IMR-90 (cell line): ENCODE results near the gene ZNF506. TPM values are rescaled to one million over a fixed set of nuclear protein-coding genes. Genes with fewer than 3 reads are reported as not detected.

Experiments
- ATAC-seq: fragments of 200-7000 bp; cut with Tn5 transposase; 2 replicates; pipeline ENCODE4 v1.9.1; 2020; ENCODE audit warnings: low read depth, mild to moderate bottlenecking, moderate library complexity
- BruUV-seq: library from RNA; stranded (reverse); fragments of 400-500 nt; replicated peaks from 2 replicates; lab custom pipeline; 2021; lab: Mats Ljungman, UMichigan
- CTCF ChIA-PET: fragments of 300-600 bp; formaldehyde crosslinking; extraction: SDS; loops from one replicate; lab custom pipeline; 2021; ENCODE audit warnings: antibody characterized with exemption; lab: Yijun Ruan, JAX
- POLR2A ChIA-PET: fragments of 300-600 bp; sonication (Branson Sonifier 250); formaldehyde crosslinking; loops from one replicate; lab custom pipeline; 2022; ENCODE audit warnings: antibody characterized with exemption; ENCODE audit not compliant: unreplicated experiment; lab: Charles Lee
- DNase-seq: peaks from one replicate; pipeline ENCODE4 v3.0.0; 2013
- H2AFZ ChIP-seq: replicated peaks from 2 replicates; pipeline ENCODE3; 2013; ENCODE audit warnings: low read length, mild to moderate bottlenecking; ENCODE audit not compliant: poor library complexity
- H2AK5ac ChIP-seq: 2 replicates; pipeline ENCODE4 v1.6.1; 2013; ENCODE audit warnings: low read depth, low read length, inconsistent platforms
- H2AK9ac ChIP-seq: replicated peaks from 2 replicates; pipeline ENCODE3; 2013; ENCODE audit warnings: mild to moderate bottlenecking, low read depth, low read length, moderate library complexity; ENCODE audit not compliant: poor library complexity
- H2BK120ac ChIP-seq: 2 replicates; pipeline ENCODE4 v1.6.1; 2013; ENCODE audit warnings: low read depth, low read length, inconsistent platforms
- H2BK15ac ChIP-seq: 3 replicates; pipeline ENCODE4 v1.6.1; 2013; ENCODE audit warnings: low read depth, low read length, inconsistent platforms
- H2BK20ac ChIP-seq: 2 replicates; pipeline ENCODE4 v1.6.1; 2013; ENCODE audit warnings: low read depth, mild to moderate bottlenecking, inconsistent platforms, low read length, moderate library complexity
- H2BK5ac ChIP-seq: 2 replicates; pipeline ENCODE4 v1.6.1; 2013; ENCODE audit warnings: mild to moderate bottlenecking, low read depth, low read length, inconsistent platforms; ENCODE audit not compliant: poor library complexity, severe bottlenecking
- H3K14ac ChIP-seq: replicated peaks from 2 replicates; pipeline ENCODE4 v1.6.1; 2013; ENCODE audit warnings: low read depth, low read length, inconsistent platforms
- H3K18ac ChIP-seq: 2 replicates; pipeline ENCODE4 v1.6.1; 2013; ENCODE audit warnings: low read depth, low read length, control low read depth
- H3K23ac ChIP-seq: 2 replicates; pipeline ENCODE4 v1.6.1; 2013; ENCODE audit warnings: low read depth, low read length, inconsistent platforms
- H3K27ac ChIP-seq: 2 replicates; pipeline ENCODE4 v1.5.1; 2013; ENCODE audit warnings: mild to moderate bottlenecking, control low read depth, low read length; ENCODE audit not compliant: insufficient read depth
- H3K27me3 ChIP-seq: 2 replicates; pipeline ENCODE4 v1.6.1; 2013; ENCODE audit warnings: low read length; ENCODE audit not compliant: control insufficient read depth, insufficient read depth
- H3K36me3 ChIP-seq: 2 replicates; pipeline ENCODE4 v1.6.1; 2013; ENCODE audit warnings: low read length, mixed read lengths; ENCODE audit not compliant: control insufficient read depth, insufficient read depth
- H3K4ac ChIP-seq: 2 replicates; pipeline ENCODE4 v1.6.1; 2013; ENCODE audit warnings: low read depth, low read length, inconsistent platforms
- H3K4me1 ChIP-seq: 2 replicates; pipeline ENCODE4 v1.6.1; 2013; ENCODE audit warnings: low read length, mixed read lengths; ENCODE audit not compliant: control insufficient read depth, insufficient read depth
- H3K4me2 ChIP-seq: 2 replicates; pipeline ENCODE4 v1.6.1; 2013; ENCODE audit warnings: low read depth, mild to moderate bottlenecking, control low read depth, low read length, moderate library complexity
- H3K4me3 ChIP-seq: 2 replicates; pipeline ENCODE4 v1.5.1; 2013; ENCODE audit warnings: low read depth, mild to moderate bottlenecking, control low read depth, low read length, moderate library complexity; ENCODE audit not compliant: insufficient read depth
- H3K56ac ChIP-seq: 2 replicates; pipeline ENCODE4 v1.6.1; 2013; ENCODE audit warnings: low read length, inconsistent platforms; ENCODE audit not compliant: insufficient read depth; ENCODE audit errors: extremely low read depth
- H3K79me1 ChIP-seq, 2 experiments: 2 replicates each; pipeline ENCODE4 v1.6.1; 2013; ENCODE audit warnings: low read length in 2 of 2, inconsistent platforms in 1 of 2, low read depth in 1 of 2
- H3K9ac ChIP-seq: 2 replicates; pipeline ENCODE4 v1.6.1; 2013; ENCODE audit warnings: low read depth, low read length, control low read depth
- H3K9me1 ChIP-seq: 2 replicates; pipeline ENCODE4 v1.6.1; 2013; ENCODE audit warnings: low read length, inconsistent platforms; ENCODE audit not compliant: insufficient read depth
- H3K9me3 ChIP-seq: 2 replicates; pipeline ENCODE4 v1.6.1; 2013; ENCODE audit warnings: low read length; ENCODE audit not compliant: control insufficient read depth, insufficient read depth
- H4K20me1 ChIP-seq: 2 replicates; pipeline ENCODE4 v1.6.1; 2013; ENCODE audit warnings: low read length, inconsistent platforms; ENCODE audit not compliant: insufficient read depth
- H4K5ac ChIP-seq: 2 replicates; pipeline ENCODE4 v1.6.1; 2013; ENCODE audit warnings: mild to moderate bottlenecking, low read depth, low read length, control low read depth
- H4K8ac ChIP-seq, 2 experiments: 2 replicates each; pipeline ENCODE4 v1.6.1; 2013; ENCODE audit warnings: low read depth in 2 of 2, low read length in 2 of 2, control low read depth in 1 of 2, inconsistent platforms in 1 of 2
- H4K91ac ChIP-seq: 2 replicates; pipeline ENCODE4 v1.6.1; 2013; ENCODE audit warnings: low read depth, low read length, inconsistent platforms; ENCODE audit not compliant: insufficient read depth
- FOS ChIP-seq: fragments of 150-350 bp; IDR thresholded peaks from 2 replicates; pipeline ENCODE4 v1.6.1; 2016; ENCODE audit warnings: low read depth, low read length
- MAZ ChIP-seq: IDR thresholded peaks from 2 replicates; pipeline ENCODE4 v1.6.1; 2012; ENCODE audit warnings: low read depth, mild to moderate bottlenecking, low read length, improper control_type of control experiment, moderate library complexity, borderline replicate concordance
- MXI1 ChIP-seq: IDR thresholded peaks from 2 replicates; pipeline ENCODE4 v1.6.1; 2012; ENCODE audit warnings: low read depth, mild to moderate bottlenecking, low read length, moderate library complexity, borderline replicate concordance
- NFE2L2 ChIP-seq: fragments of 150-350 bp; IDR thresholded peaks from 2 replicates; pipeline ENCODE4 v1.6.1; 2016; ENCODE audit warnings: low read depth, mild to moderate bottlenecking, low read length
- RAD21 ChIP-seq: IDR thresholded peaks from 2 replicates; pipeline ENCODE4 v1.6.1; 2012; ENCODE audit warnings: low read length, improper control_type of control experiment
- RCOR1 ChIP-seq: IDR thresholded peaks from 2 replicates; pipeline ENCODE4 v1.6.1; 2012; ENCODE audit warnings: mild to moderate bottlenecking, low read length, improper control_type of control experiment; ENCODE audit not compliant: insufficient replicate concordance
- RFX5 ChIP-seq: IDR thresholded peaks from 2 replicates; pipeline ENCODE4 v1.8.0; 2012; ENCODE audit warnings: low read depth, mild to moderate bottlenecking, low read length, moderate library complexity
- SMC3 ChIP-seq: fragments of 150-350 bp; IDR thresholded peaks from 2 replicates; pipeline ENCODE4 v1.6.1; 2016; ENCODE audit warnings: low read depth, mild to moderate bottlenecking, antibody characterized with exemption, low read length, moderate library complexity
- USF2 ChIP-seq: fragments of 150-350 bp; IDR thresholded peaks from 2 replicates; pipeline ENCODE4 v1.6.1; 2017; ENCODE audit warnings: mild to moderate bottlenecking, antibody characterized with exemption, low read length, low read depth
- WGBS, 2 experiments: methylation state at CpG; one replicate each; pipeline versions ENCODE4 v1.1.5 to v1.1.7; 2013; ENCODE audit warnings: missing lambda C conversion rate in 2 of 2; ENCODE audit not compliant: insufficient read length in 1 of 2; ENCODE audit errors: extremely low coverage in 2 of 2; 5-methylcytosine and 5-hydroxymethylcytosine counted together
- dilution Hi-C: fragments of 300-500 bp; cut with HindIII; formaldehyde crosslinking; loops from one replicate; pipeline ENCODE4 v1.14.3; 2018; ENCODE audit warnings: low sequenced_read_pairs; ENCODE audit not compliant: unreplicated experiment
- in situ Hi-C: fragments of 300-500 bp; cut with MboI; formaldehyde crosslinking; loops from 3 replicates; pipeline ENCODE4 v1.14.3; 2019; ENCODE audit warnings: low sequenced_read_pairs, inconsistent platforms, mixed read lengths
- intact Hi-C: fragments of 100-400 bp; cut with micrococcal nuclease; formaldehyde crosslinking; loops from 2 replicates; pipeline ENCODE4 v1.10.0; 2022
- polyA plus RNA-seq, 3 experiments: library from polyadenylated mRNA; depleted of rRNA; stranded (reverse); fragments of >200 nt; gene quantifications; 2 replicates each; pipeline ENCODE4 v1.2.3, GENCODE V29; 2012; ENCODE audit warnings: low replicate concordance in 1 of 3
- total RNA-seq: library from RNA; depleted of rRNA; stranded (reverse); fragments of >200 nt; gene quantifications from 2 replicates; pipeline ENCODE4 v1.2.3, GENCODE V29; 2012
- TF ChIP-seq, protein P1 (sequence below): conservative IDR thresholded peaks from 2 replicates; pipeline ENCODE4 v1.5.1; 2012; ENCODE audit warnings: mild to moderate bottlenecking, low read depth, low read length, improper control_type of control experiment
- TF ChIP-seq, protein P2 (sequence below): fragments of 150-350 bp; IDR thresholded peaks from 2 replicates; pipeline ENCODE4 v1.6.1; 2016; ENCODE audit warnings: low read depth, mild to moderate bottlenecking, low read length, moderate library complexity, borderline replicate concordance

The ZNF506 gene
- total and polyA plus RNA-seq, 2 of the 4 experiments (the other 2 are of a cell fraction), result 2.4 to 6.1 TPM

GRCh38 chr19:19744641-19745040, 76.9 kb downstream of the ZNF506 start:
- intact Hi-C loops (no loop called here), dilution Hi-C loops (no loop called here), in situ Hi-C loops (no loop called here)
- Histone ChIP-seq H3K14ac (no peak overlapping the region), H4K20me1 (no peaks in the 10 kb centered on the region), H2BK15ac (no peak overlapping the region), H3K9me1 (no peaks in the 10 kb centered on the region), H2BK20ac (no peak overlapping the region), H3K9ac (no peak overlapping the region), H4K5ac (no peak overlapping the region), H3K36me3 (no peaks in the 10 kb centered on the region), H3K23ac (no peak overlapping the region), H2BK120ac (no peak overlapping the region), H2BK5ac (no peak overlapping the region), H2AK9ac (no peak overlapping the region), H3K4ac (no peak overlapping the region), H3K9me3 (peaks cover 35% of the 10 kb centered on the region), H4K91ac (no peak overlapping the region), H3K4me3 (no peak overlapping the region), H3K27me3 (no peaks in the 10 kb centered on the region), H3K18ac (no peak overlapping the region), H4K8ac (no peak overlapping the region), H3K4me1 (no peaks in the 10 kb centered on the region), H2AK5ac (no peak overlapping the region), H3K56ac (no peak overlapping the region), H3K27ac (no peak overlapping the region), H3K79me1 (no peaks in the 10 kb centered on the region), H3K4me2 (no peak overlapping the region), H2AFZ (no peak overlapping the region)
- WGBS, 2 experiments, result 75% methylated on average over 14 of the region's 17 CpGs; no CpG with 5 or more reads in 1 of the 2 experiments
- no peak for TF ChIP-seq RCOR1
- TF ChIP-seq, protein P1, sequence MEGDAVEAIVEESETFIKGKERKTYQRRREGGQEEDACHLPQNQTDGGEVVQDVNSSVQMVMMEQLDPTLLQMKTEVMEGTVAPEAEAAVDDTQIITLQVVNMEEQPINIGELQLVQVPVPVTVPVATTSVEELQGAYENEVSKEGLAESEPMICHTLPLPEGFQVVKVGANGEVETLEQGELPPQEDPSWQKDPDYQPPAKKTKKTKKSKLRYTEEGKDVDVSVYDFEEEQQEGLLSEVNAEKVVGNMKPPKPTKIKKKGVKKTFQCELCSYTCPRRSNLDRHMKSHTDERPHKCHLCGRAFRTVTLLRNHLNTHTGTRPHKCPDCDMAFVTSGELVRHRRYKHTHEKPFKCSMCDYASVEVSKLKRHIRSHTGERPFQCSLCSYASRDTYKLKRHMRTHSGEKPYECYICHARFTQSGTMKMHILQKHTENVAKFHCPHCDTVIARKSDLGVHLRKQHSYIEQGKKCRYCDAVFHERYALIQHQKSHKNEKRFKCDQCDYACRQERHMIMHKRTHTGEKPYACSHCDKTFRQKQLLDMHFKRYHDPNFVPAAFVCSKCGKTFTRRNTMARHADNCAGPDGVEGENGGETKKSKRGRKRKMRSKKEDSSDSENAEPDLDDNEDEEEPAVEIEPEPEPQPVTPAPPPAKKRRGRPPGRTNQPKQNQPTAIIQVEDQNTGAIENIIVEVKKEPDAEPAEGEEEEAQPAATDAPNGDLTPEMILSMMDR, result no peak
- TF ChIP-seq MXI1, result no peak
- no peak for TF ChIP-seq RAD21
- TF ChIP-seq, protein P2, sequence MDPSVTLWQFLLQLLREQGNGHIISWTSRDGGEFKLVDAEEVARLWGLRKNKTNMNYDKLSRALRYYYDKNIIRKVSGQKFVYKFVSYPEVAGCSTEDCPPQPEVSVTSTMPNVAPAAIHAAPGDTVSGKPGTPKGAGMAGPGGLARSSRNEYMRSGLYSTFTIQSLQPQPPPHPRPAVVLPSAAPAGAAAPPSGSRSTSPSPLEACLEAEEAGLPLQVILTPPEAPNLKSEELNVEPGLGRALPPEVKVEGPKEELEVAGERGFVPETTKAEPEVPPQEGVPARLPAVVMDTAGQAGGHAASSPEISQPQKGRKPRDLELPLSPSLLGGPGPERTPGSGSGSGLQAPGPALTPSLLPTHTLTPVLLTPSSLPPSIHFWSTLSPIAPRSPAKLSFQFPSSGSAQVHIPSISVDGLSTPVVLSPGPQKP, result no peak
- TF ChIP-seq SMC3, result no peak
- no peak for TF ChIP-seq NFE2L2
- TF ChIP-seq USF2, result no peak
- no peak for TF ChIP-seq RFX5
- no peak for TF ChIP-seq FOS
- TF ChIP-seq MAZ, result no peak
- DNase-seq (no peak), ATAC-seq (no peak)
- BruUV-seq, result no TSS peak
- POLR2A ChIA-PET, result no interaction called here
- CTCF ChIA-PET, result no interaction called here
